Activated naive CD4-positive, alpha-beta T cell treated with anti-CD3 and anti-CD28 coated beads, Interleukin-2, amount 10 ng/mL, durations not matched to agents 7 days and 5 days (primary cell): ENCODE results near the gene ABCC4.
A peak's percentile ranks its signal among the peaks of the same experiment; 100 is the strongest.
"Not testable (repeated sequence)": the region's sequence is repeated elsewhere in the genome, so short reads cannot be mapped to it uniquely, and the experiment has no call there.

Experiments used
- CTCF ChIA-PET: fragments of 350-600 bp; sonication (Branson Sonifier 250); formaldehyde crosslinking; loops from one replicate; lab custom pipeline; 2021; ENCODE audit warnings: antibody characterized with exemption; lab: Charles Lee
- DNase-seq: peaks from one replicate; pipeline ENCODE4 v3.0.0-alpha.2; 2020
- H3K27ac Mint-ChIP-seq: one replicate; pipeline ENCODE4 v1.8.0; 2021; ENCODE audit warnings: mild to moderate bottlenecking, moderate library complexity, mixed read lengths
- H3K27me3 Mint-ChIP-seq: one replicate; pipeline ENCODE4 v1.8.0; 2021; ENCODE audit warnings: mild to moderate bottlenecking, mixed read lengths
- H3K36me3 Mint-ChIP-seq: one replicate; pipeline ENCODE4 v1.8.0; 2021; ENCODE audit warnings: mixed read lengths
- H3K4me1 Mint-ChIP-seq: one replicate; pipeline ENCODE4 v1.8.0; 2021; ENCODE audit warnings: mixed read lengths
- H3K4me3 Mint-ChIP-seq: one replicate; pipeline ENCODE4 v1.8.0; 2021; ENCODE audit warnings: mild to moderate bottlenecking, moderate library complexity, mixed read lengths
- H3K9me3 Mint-ChIP-seq: one replicate; pipeline ENCODE4 v1.8.0; 2021; ENCODE audit warnings: mixed read lengths

The ABCC4 gene

DNA sequence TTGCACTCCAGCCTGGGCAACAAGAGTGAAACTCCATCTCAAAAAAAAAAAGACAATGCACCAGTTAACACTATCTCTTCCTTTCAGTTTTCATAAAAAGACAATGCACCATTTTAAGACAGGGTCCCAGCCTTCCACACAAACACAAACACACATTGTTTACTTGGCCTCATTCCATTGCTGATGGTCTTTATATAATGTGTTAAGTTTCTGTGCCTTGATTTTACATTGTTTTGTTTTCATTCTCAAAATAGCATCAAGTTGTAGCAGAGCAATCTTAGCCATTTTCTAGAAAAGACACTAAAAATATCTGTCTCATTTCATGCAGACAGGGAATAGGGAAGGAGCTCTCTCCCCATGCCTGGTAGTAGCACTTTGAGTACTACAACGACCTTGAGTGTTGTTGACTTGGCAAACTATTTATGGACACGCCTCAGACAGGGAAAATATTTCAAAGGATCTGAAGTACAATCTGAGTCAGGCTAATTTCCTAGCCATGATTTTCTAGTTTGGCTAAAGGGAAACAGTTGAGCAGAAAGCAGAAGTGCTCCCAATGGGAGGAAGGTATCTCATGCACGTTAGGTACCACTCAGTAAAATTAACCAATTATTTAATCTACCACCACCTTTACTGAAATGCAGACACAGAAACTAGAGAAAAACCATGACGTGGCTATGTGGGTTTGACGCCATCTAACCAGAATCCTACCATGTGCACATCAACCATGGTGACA is 120.6 kb downstream of the ABCC4 start:
- Mint-ChIP-seq H3K27me3 (no peaks in the 10 kb centered on the region), H3K27ac (no peak overlapping the region), H3K4me3 (no peak overlapping the region), H3K36me3 (peaks cover 46% of the 10 kb centered on the region), H3K9me3 (peaks cover 14% of the 10 kb centered on the region), H3K4me1 (peaks cover 61% of the 10 kb centered on the region)
- no peak for DNase-seq
- CTCF ChIA-PET: interaction anchor here (1.0 to 1.5 kb wide), 2 partner anchors 10 to 199 kb away, joined by 3 to 5 read pairs; no protein-coding TSS in a partner anchor

GRCh38 chr13:95176611-95177259 is 124.5 kb downstream of the ABCC4 start:
- H3K4me3 Mint-ChIP-seq: no peak overlapping the region
- no peaks in the 10 kb centered on the region for H3K27me3 Mint-ChIP-seq
- peaks cover 14% of the 10 kb centered on the region for H3K9me3 Mint-ChIP-seq
- H3K4me1 Mint-ChIP-seq: peaks cover 38% of the 10 kb centered on the region
- peak; percentile 30 for DNase-seq
- H3K27ac Mint-ChIP-seq: peak overlapping the region; percentile 89
- peaks cover 44% of the 10 kb centered on the region for H3K36me3 Mint-ChIP-seq
- CTCF ChIA-PET: interaction anchor here (1.0 kb wide), 1 partner anchor 16 kb away, joined by 3 read pairs; no protein-coding TSS in a partner anchor

GRCh38 chr13:95174517-95174916 is 126.7 kb downstream of the ABCC4 start:
- H3K27me3 Mint-ChIP-seq: no peaks in the 10 kb centered on the region
- no peak for DNase-seq
- CTCF ChIA-PET: interaction anchor here (1.3 kb wide), 1 partner anchor 15 kb away, joined by 4 read pairs; no protein-coding TSS in a partner anchor
- peaks cover 34% of the 10 kb centered on the region for H3K36me3 Mint-ChIP-seq
- H3K4me1 Mint-ChIP-seq: peaks cover 25% of the 10 kb centered on the region
- H3K9me3 Mint-ChIP-seq: peaks cover 9% of the 10 kb centered on the region
- no peak overlapping the region for H3K27ac Mint-ChIP-seq
- no peak overlapping the region for H3K4me3 Mint-ChIP-seq

DNA sequence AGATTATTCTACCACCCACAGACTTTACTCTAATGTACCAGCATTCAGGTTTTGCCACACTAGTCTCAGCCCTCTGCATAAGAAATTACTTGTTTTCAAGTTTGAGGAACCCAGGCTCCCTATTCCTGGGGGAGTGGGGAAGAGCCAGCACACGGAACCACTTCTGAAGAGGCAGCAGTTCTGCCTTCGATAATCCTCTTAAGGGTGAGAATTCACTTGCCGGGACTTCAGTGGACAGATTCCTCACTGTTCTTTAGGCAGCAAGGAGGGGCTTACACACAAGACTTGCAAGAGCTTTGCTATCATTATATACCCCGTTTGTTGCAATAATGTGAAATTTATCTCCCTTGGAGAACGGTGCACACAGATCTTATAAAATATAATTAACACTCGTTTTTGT is 133.1 kb downstream of the ABCC4 start:
- Mint-ChIP-seq H3K27me3 (no peaks in the 10 kb centered on the region), H3K4me1 (no peaks in the 10 kb centered on the region), H3K27ac (no peak overlapping the region), H3K4me3 (no peak overlapping the region), H3K9me3 (no peaks in the 10 kb centered on the region), H3K36me3 (peaks cover 9% of the 10 kb centered on the region)
- CTCF ChIA-PET: no interaction called here
- DNase-seq: no peak

DNA sequence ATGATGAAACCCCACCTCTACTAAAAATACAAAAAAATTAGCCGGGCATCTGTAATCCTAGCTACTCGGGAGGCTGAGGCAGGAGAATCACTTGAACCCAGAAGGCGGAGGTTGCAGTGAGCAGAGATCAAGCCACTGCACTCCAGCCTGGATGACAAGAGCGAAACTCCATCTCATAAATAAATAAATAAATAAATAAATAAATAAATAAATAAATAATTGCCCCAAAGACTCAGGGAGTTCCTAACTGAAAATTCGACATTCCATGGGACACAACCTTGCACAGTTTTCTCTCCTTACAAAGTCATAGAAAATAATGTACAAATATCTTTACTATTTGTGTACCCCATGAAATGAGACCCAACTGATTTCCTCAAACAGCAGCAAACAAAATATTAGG is 134.2 kb downstream of the ABCC4 start:
- CTCF ChIA-PET, H3K27ac Mint-ChIP-seq, H3K4me1 Mint-ChIP-seq, H3K27me3 Mint-ChIP-seq, H3K9me3 Mint-ChIP-seq, H3K4me3 Mint-ChIP-seq, DNase-seq, H3K36me3 Mint-ChIP-seq: not testable (repeated sequence)

DNA sequence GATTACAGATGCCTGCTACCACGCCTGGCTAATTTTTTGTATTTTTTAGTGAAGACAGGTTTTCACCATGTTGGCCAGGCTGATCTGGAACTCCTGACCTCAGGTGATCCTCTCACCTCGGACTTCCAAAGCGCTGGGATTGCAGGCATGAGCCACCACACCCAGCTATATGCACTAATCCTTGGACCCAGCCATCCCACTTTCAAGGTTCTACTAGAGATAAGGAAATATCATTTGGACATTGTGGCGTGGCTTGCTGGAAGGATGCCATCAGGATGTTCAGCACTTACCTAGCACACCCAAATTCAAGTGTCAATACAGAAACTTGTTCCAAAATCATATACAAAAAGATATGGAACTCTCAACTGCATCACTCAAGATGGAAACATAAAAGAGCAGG is 136.4 kb downstream of the ABCC4 start:
- H3K4me1 Mint-ChIP-seq: no peaks in the 10 kb centered on the region
- CTCF ChIA-PET: interaction anchor here (1.5 kb wide), 1 partner anchor 10 kb away, joined by 4 read pairs; no protein-coding TSS in a partner anchor
- H3K9me3 Mint-ChIP-seq: no peaks in the 10 kb centered on the region
- no peaks in the 10 kb centered on the region for H3K27me3 Mint-ChIP-seq
- H3K36me3 Mint-ChIP-seq: peaks cover 2% of the 10 kb centered on the region
- H3K4me3 Mint-ChIP-seq: no peak overlapping the region
- H3K27ac Mint-ChIP-seq: no peak overlapping the region
- DNase-seq: no peak

DNA sequence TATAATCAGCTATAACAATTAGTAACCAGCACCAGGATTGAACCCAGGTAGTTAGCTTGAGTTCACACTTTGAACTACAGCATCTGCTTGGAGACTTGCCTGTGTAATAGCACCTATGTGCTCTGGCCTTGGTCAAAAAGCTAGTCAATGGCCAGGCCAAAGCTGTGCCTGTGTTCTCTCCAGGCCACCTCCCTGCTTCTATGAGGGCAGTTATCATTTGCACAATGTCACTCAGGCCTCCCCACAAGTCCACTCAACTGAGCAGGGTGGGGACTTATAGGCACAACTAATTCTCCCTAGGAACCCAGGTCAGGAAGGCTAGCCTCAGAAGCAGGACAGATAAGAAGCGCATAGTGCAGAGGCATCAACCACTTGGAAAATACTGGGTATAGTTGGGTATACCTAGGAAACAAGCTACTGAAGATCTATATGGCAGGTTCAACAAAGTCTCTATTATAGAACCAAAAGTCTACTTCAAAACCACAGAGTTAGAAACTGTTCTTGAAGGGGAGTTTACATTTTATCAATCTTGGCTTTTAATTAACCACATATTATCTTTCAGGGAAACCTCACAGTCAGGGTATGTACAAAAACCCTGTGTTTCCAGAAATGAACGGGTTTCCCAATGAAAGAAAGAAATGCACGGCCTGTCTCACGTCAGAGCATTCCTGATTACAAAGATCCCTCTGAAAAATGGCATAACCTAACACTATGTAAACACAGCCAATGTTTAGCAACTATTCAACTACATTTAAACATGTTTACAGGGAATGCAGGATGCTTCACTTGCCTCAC is 140.9 kb downstream of the ABCC4 start:
- CTCF ChIA-PET: interaction anchor here (0.6 kb wide), 1 partner anchor 486 kb away, joined by 3 read pairs; no protein-coding TSS in a partner anchor
- H3K4me3 Mint-ChIP-seq: no peak overlapping the region
- H3K36me3 Mint-ChIP-seq: no peaks in the 10 kb centered on the region
- DNase-seq: no peak
- no peaks in the 10 kb centered on the region for H3K27me3 Mint-ChIP-seq
- no peaks in the 10 kb centered on the region for H3K9me3 Mint-ChIP-seq
- no peak overlapping the region for H3K27ac Mint-ChIP-seq
- no peaks in the 10 kb centered on the region for H3K4me1 Mint-ChIP-seq

GRCh38 chr13:95159458-95159857 is 141.8 kb downstream of the ABCC4 start:
- CTCF ChIA-PET: no interaction called here

DNA sequence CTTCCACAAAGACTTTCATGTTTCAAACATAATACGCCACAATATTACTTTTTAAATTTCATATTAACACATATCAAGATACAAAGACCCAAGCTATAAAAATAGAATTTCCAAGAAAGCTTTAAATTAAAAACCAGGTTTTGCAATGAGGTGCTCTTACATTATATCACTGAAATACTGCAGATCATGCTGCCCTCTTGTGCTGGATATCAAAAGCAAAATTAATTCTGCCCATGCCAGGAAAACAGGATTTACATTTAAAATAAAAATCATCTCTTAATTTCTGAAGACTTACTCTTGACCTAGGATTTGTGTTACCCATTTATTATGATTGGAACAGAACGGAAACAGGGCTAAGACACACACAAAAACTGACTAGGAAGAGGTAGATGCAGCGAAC is 145.0 kb downstream of the ABCC4 start:
- Mint-ChIP-seq H3K27me3 (no peaks in the 10 kb centered on the region), H3K27ac (no peak overlapping the region), H3K4me1 (no peaks in the 10 kb centered on the region), H3K4me3 (no peak overlapping the region), H3K36me3 (no peaks in the 10 kb centered on the region), H3K9me3 (no peaks in the 10 kb centered on the region)
- DNase-seq: no peak
- CTCF ChIA-PET: interaction anchor here (0.6 to 1.5 kb wide), 7 partner anchors 16 to 539 kb away, joined by 3 to 5 read pairs (median 3); no protein-coding TSS in a partner anchor

More at GRCh38 chr13:95159458-95159857, 141.8 kb downstream of the ABCC4 start:
- H3K27me3 Mint-ChIP-seq: no peaks in the 10 kb centered on the region
- H3K36me3 Mint-ChIP-seq: no peaks in the 10 kb centered on the region
- no peaks in the 10 kb centered on the region for H3K9me3 Mint-ChIP-seq
- H3K4me3 Mint-ChIP-seq: no peak overlapping the region
- DNase-seq: no peak
- H3K4me1 Mint-ChIP-seq: no peaks in the 10 kb centered on the region
- no peak overlapping the region for H3K27ac Mint-ChIP-seq

DNA sequence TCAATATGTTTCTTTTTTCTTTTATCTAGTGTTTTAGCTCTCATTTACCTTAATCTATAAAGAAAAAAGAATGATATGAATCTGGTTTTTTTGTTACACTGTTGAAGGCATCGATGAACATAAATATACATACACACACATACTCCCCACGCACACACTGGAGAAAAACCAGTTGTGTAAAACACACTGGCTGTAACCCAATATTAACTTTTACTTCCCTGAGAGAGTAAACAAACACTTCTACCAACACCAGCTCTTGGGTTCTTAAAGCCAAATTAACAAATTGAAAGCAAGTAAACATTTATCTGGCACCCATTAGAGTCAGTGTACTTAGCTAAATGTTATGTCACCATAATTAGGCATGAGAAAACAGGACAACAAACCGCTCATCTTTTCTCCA is 145.7 kb downstream of the ABCC4 start:
- no peak overlapping the region for H3K4me3 Mint-ChIP-seq
- no peaks in the 10 kb centered on the region for H3K27me3 Mint-ChIP-seq
- no peaks in the 10 kb centered on the region for H3K4me1 Mint-ChIP-seq
- H3K9me3 Mint-ChIP-seq: no peaks in the 10 kb centered on the region
- CTCF ChIA-PET: interaction anchor here (0.6 to 1.5 kb wide), 7 partner anchors 10 to 538 kb away, joined by 3 to 5 read pairs (median 4); no protein-coding TSS in a partner anchor
- no peak overlapping the region for H3K27ac Mint-ChIP-seq
- H3K36me3 Mint-ChIP-seq: no peaks in the 10 kb centered on the region
- DNase-seq: no peak

- H3K27ac Mint-ChIP-seq: no peak overlapping the region
- no peak overlapping the region for H3K4me3 Mint-ChIP-seq
- H3K9me3 Mint-ChIP-seq: no peaks in the 10 kb centered on the region
- H3K4me1 Mint-ChIP-seq: no peaks in the 10 kb centered on the region
- no peaks in the 10 kb centered on the region for H3K36me3 Mint-ChIP-seq
- CTCF ChIA-PET: interaction anchor here (1.1 to 1.5 kb wide), 3 partner anchors 10 to 537 kb away, joined by 3 to 5 read pairs (median 4); no protein-coding TSS in a partner anchor
- DNase-seq: no peak
- H3K27me3 Mint-ChIP-seq: no peaks in the 10 kb centered on the region
Observed at GRCh38 chr13:95155093-95155492, 146.2 kb downstream of the ABCC4 start.

GRCh38 chr13:95154413-95154886 is 146.8 kb downstream of the ABCC4 start:
- no peak overlapping the region for H3K27ac Mint-ChIP-seq
- no peak for DNase-seq
- no peaks in the 10 kb centered on the region for H3K9me3 Mint-ChIP-seq

DNA sequence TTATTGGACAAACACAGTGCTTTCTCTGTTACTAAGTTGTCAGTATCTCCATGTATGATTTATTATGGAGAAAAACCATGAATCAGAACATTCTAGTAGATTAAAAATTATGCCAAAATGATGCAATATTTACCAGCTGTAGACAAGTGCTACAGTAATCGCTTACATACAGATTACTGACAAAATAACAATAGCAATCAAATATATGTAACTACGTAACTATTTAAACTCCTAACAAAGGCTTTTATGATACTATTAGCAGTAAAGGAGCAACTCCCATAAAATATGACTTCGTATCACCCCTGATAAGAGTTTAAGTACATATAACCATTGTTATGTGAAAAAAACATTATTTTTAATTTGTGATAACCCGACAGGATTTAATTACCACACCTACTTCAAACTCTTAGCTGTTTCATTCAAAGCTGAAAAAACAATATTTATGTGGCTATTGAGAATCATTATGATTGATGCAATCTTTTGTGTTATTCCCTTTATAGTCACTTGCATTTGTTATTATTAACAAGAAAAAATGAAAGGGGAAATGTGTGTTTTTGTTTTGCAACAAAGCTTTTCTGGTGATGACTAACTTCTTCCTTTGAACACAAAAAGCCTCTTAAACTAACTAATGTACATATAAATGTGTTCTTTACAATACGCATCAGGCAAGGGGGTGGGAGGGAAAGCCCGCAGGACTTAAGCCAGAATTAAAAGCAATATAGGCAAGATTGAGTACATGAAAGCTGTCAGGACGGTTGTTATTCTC is 147.4 kb downstream of the ABCC4 start:
- CTCF ChIA-PET: interaction anchor here (1.3 kb wide), 1 partner anchor 36 kb away, joined by 3 read pairs; no protein-coding TSS in a partner anchor
- no peaks in the 10 kb centered on the region for H3K27me3 Mint-ChIP-seq
- H3K4me1 Mint-ChIP-seq: no peaks in the 10 kb centered on the region
- no peaks in the 10 kb centered on the region for H3K36me3 Mint-ChIP-seq
- DNase-seq: no peak
- H3K27ac Mint-ChIP-seq: no peak overlapping the region
- no peak overlapping the region for H3K4me3 Mint-ChIP-seq
- no peaks in the 10 kb centered on the region for H3K9me3 Mint-ChIP-seq

More at GRCh38 chr13:95154413-95154886, 146.8 kb downstream of the ABCC4 start:
- H3K27me3 Mint-ChIP-seq: no peaks in the 10 kb centered on the region
- H3K36me3 Mint-ChIP-seq: no peaks in the 10 kb centered on the region
- no peaks in the 10 kb centered on the region for H3K4me1 Mint-ChIP-seq
- no peak overlapping the region for H3K4me3 Mint-ChIP-seq
- CTCF ChIA-PET: interaction anchor here (1.3 kb wide), 2 partner anchors 11 to 35 kb away, joined by 3 to 4 read pairs; no protein-coding TSS in a partner anchor
